22Rv1 (cell line): ENCODE data around the gene ARHGEF28.

Source experiments
- CTCF ChIP-seq: fragments of 450-650 bp; IDR thresholded peaks from 2 replicates; pipeline ENCODE4 v1.5.1; 2017; ENCODE audit warnings: mild to moderate bottlenecking
- ZFX ChIP-seq: fragments of 450-650 bp; IDR thresholded peaks from 2 replicates; pipeline ENCODE4 v1.6.1; 2017; ENCODE audit warnings: antibody characterized with exemption, borderline replicate concordance

GRCh38 chr5:73896097-73896496 lies 270.1 kb downstream of the ARHGEF28 start:
- TF ChIP-seq CTCF: no peak
- no peak for TF ChIP-seq ZFX
